ENCODE results near the gene RCN1. TPM values are rescaled to one million over a fixed set of nuclear protein-coding genes. Genes with fewer than 3 reads are reported as not detected.
"Not testable (repeated sequence)": the region's sequence is repeated elsewhere in the genome, so short reads cannot be mapped to it uniquely, and the experiment has no call there.

Gene RCN1
- total RNA-seq, 2 experiments from 2014 or later, result 0.74 TPM; not detected in 1

- TF ChIP-seq EZH2phosphoT487 (IDR thresholded peaks at IDR 0.05; ENCODE audit: borderline replicate concordance, low read depth, low read length) (no peak), CTCF (conservative IDR thresholded peaks at IDR 0.05; ENCODE audit: low read length) (no peak)
- BruUV-seq (replicated peaks), result no TSS peak
- intact Hi-C loops (cut with micrococcal nuclease; ENCODE audit: unreplicated experiment), result no loop called here
- POLR2A ChIA-PET, result no interaction called here
- DNase-seq (ENCODE audit: low spot score), result no peak
- H3K4me1 ChIP-seq (ENCODE audit: insufficient read depth, low read length, poor library complexity, severe bottlenecking), result no peaks in the 10 kb centered on the region
- H4K20me1 ChIP-seq (ENCODE audit: insufficient read depth, low read length), result no peaks in the 10 kb centered on the region
- no peak overlapping the region for H3K4me3 ChIP-seq (ENCODE audit: low read depth, low read length, poor library complexity, severe bottlenecking)
- no peaks in the 10 kb centered on the region for H3K9me3 ChIP-seq (ENCODE audit: low read length)
- H3K4me2 ChIP-seq (ENCODE audit: low read length), result no peak overlapping the region
- no peaks in the 10 kb centered on the region for H3K79me2 ChIP-seq (ENCODE audit: insufficient read depth, low read depth, low read length)
- H3K36me3 ChIP-seq (ENCODE audit: insufficient read depth, low read length), result no peaks in the 10 kb centered on the region
- no peak overlapping the region for H3K27ac ChIP-seq (ENCODE audit: low read depth, low read length, poor library complexity, severe bottlenecking)
- H2AFZ ChIP-seq (ENCODE audit: low read length), result no peak overlapping the region
- H3K9me2 ChIP-seq (ENCODE audit: insufficient read depth, low read length), result no peaks in the 10 kb centered on the region
- CTCF ChIA-PET (ENCODE audit: unreplicated experiment), result no interaction called here
Measured at GRCh38 chr11:32116668-32117067, 25.8 kb downstream of the RCN1 start.

- Histone ChIP-seq H3K9me3 (ENCODE audit: low read length) (no peaks in the 10 kb centered on the region), H3K4me2 (ENCODE audit: low read length) (no peak overlapping the region), H3K36me3 (ENCODE audit: insufficient read depth, low read length) (no peaks in the 10 kb centered on the region), H3K4me3 (ENCODE audit: low read depth, low read length, poor library complexity, severe bottlenecking) (no peak overlapping the region), H4K20me1 (ENCODE audit: insufficient read depth, low read length) (no peaks in the 10 kb centered on the region), H2AFZ (ENCODE audit: low read length) (no peak overlapping the region), H3K4me1 (ENCODE audit: insufficient read depth, low read length, poor library complexity, severe bottlenecking) (no peaks in the 10 kb centered on the region), H3K9me2 (ENCODE audit: insufficient read depth, low read length) (no peaks in the 10 kb centered on the region), H3K27ac (ENCODE audit: low read depth, low read length, poor library complexity, severe bottlenecking) (no peak overlapping the region), H3K79me2 (ENCODE audit: insufficient read depth, low read depth, low read length) (no peaks in the 10 kb centered on the region)
- intact Hi-C loops (cut with micrococcal nuclease; ENCODE audit: unreplicated experiment), result no loop called here
- BruUV-seq (replicated peaks), result no TSS peak
- TF ChIP-seq EZH2phosphoT487 (IDR thresholded peaks at IDR 0.05; ENCODE audit: borderline replicate concordance, low read depth, low read length), result no peak
- TF ChIP-seq CTCF (conservative IDR thresholded peaks at IDR 0.05; ENCODE audit: low read length), result no peak
- DNase-seq (ENCODE audit: low spot score), result no peak
- ChIA-PET POLR2A (no interaction called here), CTCF (ENCODE audit: unreplicated experiment) (no interaction called here)
Measured at GRCh38 chr11:32118025-32118974, 27.4 kb downstream of the RCN1 start.

- H3K4me2 ChIP-seq (ENCODE audit: low read length); CTCF ChIA-PET (ENCODE audit: unreplicated experiment); H3K36me3 ChIP-seq (ENCODE audit: insufficient read depth, low read length); intact Hi-C loops (cut with micrococcal nuclease; ENCODE audit: unreplicated experiment); H3K27ac ChIP-seq (ENCODE audit: low read depth, low read length, poor library complexity, severe bottlenecking); H3K4me3 ChIP-seq (ENCODE audit: low read depth, low read length, poor library complexity, severe bottlenecking); H3K4me1 ChIP-seq (ENCODE audit: insufficient read depth, low read length, poor library complexity, severe bottlenecking); H3K9me3 ChIP-seq (ENCODE audit: low read length); H3K9me2 ChIP-seq (ENCODE audit: insufficient read depth, low read length); H4K20me1 ChIP-seq (ENCODE audit: insufficient read depth, low read length); POLR2A ChIA-PET; H2AFZ ChIP-seq (ENCODE audit: low read length); BruUV-seq (replicated peaks); H3K79me2 ChIP-seq (ENCODE audit: insufficient read depth, low read depth, low read length); DNase-seq (ENCODE audit: low spot score): not testable (repeated sequence)
Measured at GRCh38 chr11:32119139-32119538, 28.3 kb downstream of the RCN1 start.

Data from OCI-LY7 (cell line).